HG03354 (cell line): ENCODE measurements around the gene CDH24.

Experiments
- ATAC-seq: cut with Tn5 transposase; IDR thresholded peaks from one replicate; pipeline ENCODE4 v1.9.1; 2021; ENCODE audit warnings: mild to moderate bottlenecking; ENCODE audit not compliant: unreplicated experiment, poor library complexity, severe bottlenecking

Gene CDH24

GRCh38 chr14:23056956-23057756, at the start of gene CDH24:
Gene CDH24 (minus strand): TSS chr14:23057520. CDS start chr14:23055733, 1,787 bp downstream.
- ATAC-seq = peak; percentile 56

- no peak for ATAC-seq
These were observed 49.4 kb upstream of the CDH24 start for GRCh38 chr14:23106747-23107045.

- ATAC-seq = no peak
These were observed 48.1 kb upstream of the CDH24 start for GRCh38 chr14:23105348-23105824.

- no peak for ATAC-seq
These were observed 47.4 kb upstream of the CDH24 start, which contains the start of gene CIROP for GRCh38 chr14:23104591-23105347. Gene CIROP (minus strand): TSS chr14:23104989. CDS start chr14:23104920, 69 bp downstream.

- no peak for ATAC-seq
These were observed 46.8 kb upstream of the CDH24 start for GRCh38 chr14:23104070-23104590.

- no peak for ATAC-seq
These were observed 46.3 kb upstream of the CDH24 start for GRCh38 chr14:23103581-23103980.

GRCh38 chr14:23102801-23103200, 45.5 kb upstream of the CDH24 start:
- no peak for ATAC-seq

GRCh38 chr14:23101986-23102625, 44.8 kb upstream of the CDH24 start:
- no peak for ATAC-seq

- no peak for ATAC-seq
These were observed 44.1 kb upstream of the CDH24 start for GRCh38 chr14:23101213-23101970.

GRCh38 chr14:23099212-23099861, 42.0 kb upstream of the CDH24 start:
- ATAC-seq = no peak

- no peak for ATAC-seq
These were observed 40.5 kb upstream of the CDH24 start for GRCh38 chr14:23097786-23098185.

- ATAC-seq = peak; percentile 91
These were observed 38.1 kb upstream of the CDH24 start, which contains the start of gene C14orf119 for GRCh38 chr14:23095196-23096108. Gene C14orf119 (plus strand): TSS chr14:23095505. CDS start chr14:23097659, 2,154 bp downstream.

- ATAC-seq = peak; percentile 41
These were observed 37.4 kb upstream of the CDH24 start, which contains the start of gene ACIN1 for GRCh38 chr14:23094666-23095195. Gene ACIN1 (minus strand): TSS chr14:23095136. CDS start chr14:23095112, 24 bp downstream.

- ATAC-seq = peak; percentile 42
These were observed 36.8 kb upstream of the CDH24 start for GRCh38 chr14:23093991-23094665.

GRCh38 chr14:23093526-23093925, 36.2 kb upstream of the CDH24 start:
- ATAC-seq = no peak

- no peak for ATAC-seq
These were observed 35.8 kb upstream of the CDH24 start for GRCh38 chr14:23093104-23093503.
